Thymus (tissue), 11 donors: ENCODE data around the gene EPAS1. TPM values are rescaled to one million over a fixed set of nuclear protein-coding genes. Genes with fewer than 3 reads are reported as not detected.

ENCODE experiments used
- DNase-seq, 9 donors: peaks; one replicate each; pipeline ENCODE4 v3.0.0-alpha.2; 2013; ENCODE audit warnings: low spot score in 9 of 9, low read depth in 6 of 9, missing footprints in 1 of 9
- H3K27ac ChIP-seq, 2 donors: one replicate each; pipeline ENCODE4 v1.5.1; 2013; ENCODE audit warnings: control low read depth in 1 of 2, low read depth in 1 of 2, low read length in 1 of 2, mild to moderate bottlenecking in 1 of 2, moderate library complexity in 1 of 2
- H3K27me3 ChIP-seq, 2 donors: one replicate each; pipeline ENCODE4 v1.5.1; 2013; ENCODE audit warnings: low read length in 1 of 2; ENCODE audit not compliant: control insufficient read depth in 2 of 2, insufficient read depth in 1 of 2
- H3K36me3 ChIP-seq, 2 donors: one replicate each; pipeline ENCODE4 v1.5.1; 2013; ENCODE audit warnings: low read length in 1 of 2, mild to moderate bottlenecking in 1 of 2, moderate library complexity in 1 of 2; ENCODE audit not compliant: control insufficient read depth in 2 of 2, insufficient read depth in 2 of 2
- H3K4me1 ChIP-seq, 2 donors: one replicate each; pipeline ENCODE4 v1.5.1; 2013; ENCODE audit warnings: low read length in 2 of 2; ENCODE audit not compliant: control insufficient read depth in 2 of 2, insufficient read depth in 2 of 2
- H3K4me3 ChIP-seq, 2 donors: one replicate each; pipeline ENCODE4 v1.5.1; 2013; ENCODE audit warnings: low read length in 2 of 2, control low read depth in 1 of 2, mild to moderate bottlenecking in 1 of 2
- H3K9me3 ChIP-seq, 2 donors: one replicate each; pipeline ENCODE4 v1.5.1; 2013; ENCODE audit warnings: low read length in 1 of 2, mild to moderate bottlenecking in 1 of 2; ENCODE audit not compliant: control insufficient read depth in 2 of 2, insufficient read depth in 1 of 2
- WGBS: extraction: QIAGEN DNeasy Blood & Tissue Kit; methylation state at CpG from one replicate; pipeline ENCODE4 v1.1.7; 2013; 5-methylcytosine and 5-hydroxymethylcytosine counted together
- polyA plus RNA-seq: library from polyadenylated mRNA; stranded (reverse); fragments of 200-250 nt; gene quantifications from one replicate; pipeline ENCODE4 v1.2.3, GENCODE V29; 2013
- total RNA-seq: library from RNA; stranded (reverse); fragments of 120-200 nt; gene quantifications from one replicate; pipeline ENCODE4 v1.2.4, GENCODE V29; 2013
- donor health status: healthy.

Gene EPAS1
- total and polyA plus RNA-seq, 2 donors, result 3.1 to 48.9 TPM

DNA sequence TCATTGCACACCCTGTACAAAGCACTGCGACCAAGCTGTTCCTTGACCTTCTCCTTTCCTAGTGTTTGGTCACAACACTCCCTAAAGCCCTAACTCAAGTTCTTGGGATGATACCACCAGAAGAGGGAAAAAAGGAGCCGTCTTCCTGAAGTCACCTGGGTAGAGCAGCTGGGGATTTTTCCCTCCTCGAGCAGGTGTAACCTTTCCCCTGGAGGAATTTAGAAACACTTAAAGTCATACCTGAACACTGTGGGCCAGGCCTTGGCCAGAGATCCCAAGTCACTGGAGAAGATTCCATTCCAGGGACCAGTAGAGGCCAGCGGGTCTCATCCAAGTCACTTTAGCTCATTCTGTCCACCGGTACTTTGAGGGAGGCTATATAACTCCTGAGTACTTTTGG lies 13.2 kb downstream of the EPAS1 start:
- 94% methylated on average over 5 of the region's 5 CpGs for WGBS
- peaks cover 0 to 10% of the 10 kb centered on the region in 2 donors for H3K27me3 ChIP-seq
- H3K4me3 ChIP-seq, result no peak overlapping the region
- no peak for DNase-seq
- H3K4me1 ChIP-seq, result peaks cover 0 to 3% of the 10 kb centered on the region in 2 donors
- H3K36me3 ChIP-seq, result no peaks in the 10 kb centered on the region
- H3K9me3 ChIP-seq, result no peaks in the 10 kb centered on the region
- no peak overlapping the region for H3K27ac ChIP-seq

DNA sequence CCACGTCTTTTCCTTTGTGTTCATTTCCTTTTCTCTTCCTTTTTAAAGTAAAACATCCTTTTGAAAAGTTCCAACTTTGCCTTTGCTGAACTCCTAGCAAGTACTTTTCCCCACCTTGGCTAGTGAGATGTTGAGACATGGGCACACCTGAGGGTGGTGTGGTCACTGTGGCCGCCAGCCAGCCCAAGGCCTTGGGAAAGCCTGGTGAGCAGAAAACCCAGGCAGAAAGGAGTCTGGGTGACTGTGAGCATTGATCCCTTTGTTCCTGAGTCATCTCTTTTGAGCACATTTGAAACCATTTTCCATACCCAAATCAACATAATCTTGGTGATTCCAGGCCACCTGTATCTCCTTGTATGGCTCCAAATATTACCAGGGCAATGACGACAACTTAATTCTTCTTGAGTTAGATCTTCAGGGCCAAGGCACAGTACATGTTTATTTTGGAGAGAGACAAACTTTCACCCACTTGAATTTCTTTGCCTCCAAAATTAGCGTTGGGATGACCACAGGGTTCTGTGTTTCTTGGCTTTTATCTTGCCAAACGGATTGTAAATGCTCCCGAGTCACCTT lies 14.5 kb downstream of the EPAS1 start:
- 97% methylated on average over 6 of the region's 6 CpGs for WGBS
- Histone ChIP-seq H3K4me3 (no peak overlapping the region), H3K27ac (no peak overlapping the region), H3K4me1 (peaks cover 0 to 5% of the 10 kb centered on the region in 2 donors), H3K9me3 (no peaks in the 10 kb centered on the region), H3K27me3 (peaks cover 0 to 8% of the 10 kb centered on the region in 2 donors), H3K36me3 (no peaks in the 10 kb centered on the region)
- no peak for DNase-seq

DNA sequence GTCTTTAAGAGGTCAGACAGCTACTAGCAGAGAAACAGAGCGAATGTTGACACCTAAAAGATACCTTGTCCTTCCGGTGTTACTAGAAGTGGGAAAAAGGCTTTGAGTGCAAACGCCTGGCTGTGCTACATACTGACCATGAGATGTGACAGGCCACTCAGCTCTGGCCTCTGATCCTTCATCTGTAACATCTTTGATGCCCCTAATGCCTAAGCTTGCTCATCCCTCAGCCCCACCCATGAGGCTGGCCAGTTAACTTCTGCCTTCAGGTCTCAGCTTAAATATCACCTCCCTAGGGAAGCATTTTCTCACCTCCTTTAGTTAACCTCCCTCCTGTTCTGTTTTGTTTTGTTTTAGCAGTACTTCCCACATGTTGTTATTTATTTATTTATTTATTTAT lies 15.9 kb downstream of the EPAS1 start:
- H3K27me3 ChIP-seq, result no peaks in the 10 kb centered on the region
- H3K27ac ChIP-seq, result no peak overlapping the region
- H3K4me1 ChIP-seq, result peaks cover 0 to 5% of the 10 kb centered on the region in 2 donors
- no peak for DNase-seq
- no peak overlapping the region for H3K4me3 ChIP-seq
- no peaks in the 10 kb centered on the region for H3K9me3 ChIP-seq
- 95% methylated on average over 3 of the region's 3 CpGs for WGBS
- no peaks in the 10 kb centered on the region for H3K36me3 ChIP-seq

DNA sequence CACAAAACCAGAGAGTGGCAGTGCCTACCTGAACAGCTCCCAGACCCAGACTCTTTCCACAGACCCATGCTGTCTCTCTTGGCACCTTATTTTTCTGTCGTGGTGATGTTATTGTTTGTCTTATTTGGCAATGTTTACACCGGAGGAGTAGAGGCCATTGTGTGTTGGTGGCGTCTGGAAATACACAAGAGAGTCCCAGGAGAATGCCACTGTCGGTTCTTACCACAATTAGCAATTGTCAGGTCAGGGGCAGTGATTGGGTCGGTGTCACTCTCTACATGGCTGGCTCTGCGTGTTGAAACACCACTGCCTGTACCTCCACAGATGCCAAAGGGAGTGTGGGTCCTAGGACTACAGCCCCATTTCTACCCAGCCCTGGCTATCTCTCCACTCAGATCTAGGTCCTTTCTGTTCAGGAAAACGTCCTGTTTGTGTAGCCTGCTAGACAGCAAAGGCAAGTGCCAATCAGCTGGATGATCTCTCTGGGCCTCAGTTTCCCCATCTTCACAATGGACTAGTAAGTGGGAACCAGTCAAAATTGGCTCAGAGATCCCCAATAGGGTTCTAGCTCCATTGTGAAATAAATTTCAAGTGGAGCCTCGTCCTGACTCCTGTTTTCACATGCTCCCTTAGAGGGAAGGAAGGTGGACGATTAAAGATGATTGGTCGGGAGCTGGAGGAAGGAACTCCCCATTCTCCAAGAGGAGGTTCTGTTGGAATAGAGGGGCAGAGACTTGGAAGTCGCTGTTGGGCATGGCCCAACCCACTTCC lies 17.0 kb downstream of the EPAS1 start:
- 93% methylated on average over 11 of the region's 11 CpGs for WGBS
- DNase-seq, result no peak
- H3K4me3 ChIP-seq, result no peak overlapping the region
- H3K4me1 ChIP-seq, result peaks cover 0 to 5% of the 10 kb centered on the region in 2 donors
- no peaks in the 10 kb centered on the region for H3K9me3 ChIP-seq
- no peaks in the 10 kb centered on the region for H3K27me3 ChIP-seq
- peak overlapping the region in 1 of 2 donors; percentile 18 for H3K27ac ChIP-seq
- H3K36me3 ChIP-seq, result no peaks in the 10 kb centered on the region

DNA sequence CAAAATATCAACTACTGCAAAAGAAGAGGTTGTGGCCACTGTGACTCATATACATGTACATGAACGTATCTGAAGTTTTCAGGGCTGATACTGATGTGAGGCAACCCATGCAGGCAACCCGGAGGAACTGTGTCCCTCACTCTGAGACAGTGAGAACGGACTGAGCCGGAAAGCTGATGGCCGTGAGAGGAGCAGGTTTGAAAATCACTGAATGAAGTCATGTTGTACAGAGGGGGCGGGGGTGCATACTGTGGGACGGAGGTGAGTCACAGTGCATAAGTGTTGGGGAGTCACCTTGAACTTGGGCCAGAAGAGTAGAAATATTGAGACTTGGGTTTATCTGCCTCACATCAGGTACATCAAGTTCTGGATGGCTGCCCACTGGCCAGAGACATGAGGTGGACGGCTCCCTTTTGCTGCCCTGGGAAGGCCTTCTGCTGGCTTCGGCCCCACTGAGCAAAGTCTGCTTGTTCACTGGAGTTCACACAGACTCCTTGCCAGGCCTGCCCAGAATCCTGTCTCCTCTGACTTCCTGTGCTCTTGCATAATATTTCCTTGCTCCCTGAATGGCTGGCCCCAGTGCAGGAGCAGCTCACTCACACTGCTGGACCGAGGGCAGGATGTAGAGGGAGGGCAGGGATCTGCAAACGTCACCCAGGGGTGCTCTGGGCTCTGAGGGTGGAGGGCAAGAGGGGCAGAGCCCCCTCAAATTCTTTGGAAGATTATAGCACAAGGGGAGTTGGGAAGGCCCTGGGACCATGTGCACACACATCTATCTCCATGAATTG lies 18.1 kb downstream of the EPAS1 start:
- Histone ChIP-seq H3K4me3 (no peak overlapping the region), H3K9me3 (no peaks in the 10 kb centered on the region), H3K27ac (peak overlapping the region in 1 of 2 donors; percentile 60), H3K27me3 (no peaks in the 10 kb centered on the region), H3K4me1 (peaks cover 0 to 5% of the 10 kb centered on the region in 2 donors), H3K36me3 (no peaks in the 10 kb centered on the region)
- no peak for DNase-seq
- WGBS, result 86% methylated on average over 11 of the region's 11 CpGs

DNA sequence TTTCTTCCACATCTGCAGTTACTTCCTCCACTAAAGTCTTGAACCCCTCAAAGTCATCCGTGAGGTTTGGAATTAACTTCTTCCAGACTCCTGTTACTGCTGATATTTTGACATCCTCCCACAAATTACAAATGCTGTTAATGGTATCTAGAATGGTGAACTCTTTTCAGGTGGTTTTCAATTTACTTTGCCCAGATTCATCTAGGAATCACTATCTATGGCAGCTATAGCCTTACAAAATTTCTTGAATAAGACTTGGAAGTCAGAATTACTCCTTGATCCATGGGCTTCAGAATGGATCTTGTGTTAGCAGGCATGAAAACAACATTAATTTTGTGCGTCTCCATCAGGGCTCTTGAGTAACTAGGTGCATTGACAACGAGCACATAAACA lies 19.9 kb downstream of the EPAS1 start:
- DNase-seq, result no peak
- H3K27ac ChIP-seq, result no peak overlapping the region
- H3K4me1 ChIP-seq, result peaks cover 0 to 5% of the 10 kb centered on the region in 2 donors
- no peaks in the 10 kb centered on the region for H3K27me3 ChIP-seq
- WGBS, result 94% methylated on average over 3 of the region's 3 CpGs
- H3K36me3 ChIP-seq, result no peaks in the 10 kb centered on the region
- H3K9me3 ChIP-seq, result no peaks in the 10 kb centered on the region
- H3K4me3 ChIP-seq, result no peak overlapping the region

DNA sequence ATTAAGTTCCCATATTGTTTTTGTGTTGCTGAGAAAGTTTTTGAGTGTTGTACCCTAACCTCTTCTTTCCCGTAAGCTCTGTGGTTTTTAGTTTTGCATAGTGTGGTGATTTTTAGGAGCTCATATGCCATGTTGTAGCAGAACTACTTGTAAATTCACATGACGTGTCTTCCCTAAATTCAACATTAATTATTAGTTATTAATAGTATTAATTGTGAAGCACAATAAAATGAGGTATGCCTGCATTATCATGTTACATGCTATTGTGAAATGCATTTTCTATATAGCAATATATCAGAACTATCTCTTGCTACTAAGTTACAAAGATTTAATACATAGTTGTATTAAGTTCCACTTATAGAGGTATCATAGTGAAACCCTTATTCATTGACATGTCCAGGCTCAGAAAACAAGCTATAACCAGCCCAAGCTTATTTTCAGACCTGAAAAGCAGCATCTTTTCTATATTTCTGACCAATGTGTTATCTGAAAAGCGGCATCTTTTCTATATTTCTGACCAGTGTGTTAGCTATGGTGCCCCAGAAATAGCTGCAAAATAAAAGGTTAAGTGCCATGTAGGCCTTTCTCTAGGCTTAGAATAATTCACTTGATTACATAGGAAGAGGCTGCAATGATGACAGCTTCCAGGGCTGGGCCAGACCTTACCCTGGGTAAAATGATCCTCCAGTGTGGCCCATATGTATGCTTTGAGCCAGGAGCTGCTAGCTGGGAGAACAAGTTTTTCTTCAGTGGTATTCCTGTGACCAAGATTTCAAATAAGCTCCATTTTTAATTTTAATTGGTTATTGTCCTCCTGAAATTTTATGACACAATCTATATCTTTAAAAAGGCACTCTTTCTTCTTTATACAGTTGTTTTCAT lies 21.6 kb downstream of the EPAS1 start:
- no peak overlapping the region for H3K4me3 ChIP-seq
- H3K27ac ChIP-seq, result no peak overlapping the region

DNA sequence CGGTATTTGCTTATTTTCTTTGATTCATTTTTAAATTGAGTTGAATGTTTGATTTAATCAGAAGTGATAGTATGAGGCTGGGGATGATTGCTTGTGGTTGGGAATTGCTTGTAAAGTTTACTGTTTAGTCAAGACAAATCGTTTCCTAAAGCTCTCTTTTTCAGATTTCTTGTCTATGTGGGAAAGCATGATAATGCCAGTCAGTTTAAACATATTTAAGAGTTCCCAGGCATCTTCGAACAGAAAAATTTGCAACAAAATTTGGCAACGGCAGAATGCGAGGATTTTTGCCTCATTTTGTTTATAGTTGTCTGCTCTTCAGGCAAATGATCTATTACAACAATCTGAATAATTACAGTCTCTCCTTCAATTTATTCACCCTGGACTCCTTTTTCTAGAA lies 22.5 kb downstream of the EPAS1 start:
- Histone ChIP-seq H3K9me3 (no peaks in the 10 kb centered on the region), H3K4me3 (no peak overlapping the region), H3K4me1 (peaks cover 0 to 5% of the 10 kb centered on the region in 2 donors), H3K27me3 (no peaks in the 10 kb centered on the region), H3K27ac (no peak overlapping the region), H3K36me3 (no peaks in the 10 kb centered on the region)
- WGBS, result 92% methylated on average over 5 of the region's 5 CpGs
- no peak for DNase-seq

More for the DNA sequence above, 21.6 kb downstream of the EPAS1 start:
- no peaks in the 10 kb centered on the region for H3K27me3 ChIP-seq
- H3K36me3 ChIP-seq, result no peaks in the 10 kb centered on the region
- H3K9me3 ChIP-seq, result no peaks in the 10 kb centered on the region
- H3K4me1 ChIP-seq, result peaks cover 0 to 5% of the 10 kb centered on the region in 2 donors
- 78% methylated on average over 3 of the region's 3 CpGs for WGBS
- DNase-seq, result no peak
